NT2/D1 (cell line): ENCODE data around the gene MYBPC3.

ENCODE experiments used
- SUZ12 ChIP-seq: IDR thresholded peaks from 2 replicates; pipeline ENCODE4 v1.6.1; 2011; ENCODE audit not compliant: insufficient read length, insufficient read depth; ENCODE audit errors: extremely low read depth
- YY1 ChIP-seq: IDR thresholded peaks from 2 replicates; pipeline ENCODE4 v1.6.1; 2011; ENCODE audit not compliant: insufficient read length, insufficient read depth

- TF ChIP-seq SUZ12 (no peak), YY1 (no peak)
Measured at GRCh38 chr11:47325271-47326041, 27.0 kb downstream of the MYBPC3 start.
